Inflammatory macrophage treated with lipopolysaccharide for 4 hours (primary cell): ENCODE results near the gene CAPN15.
A peak's percentile ranks its signal among the peaks of the same experiment; 100 is the strongest.

ENCODE experiments used
- DNase-seq: peaks from one replicate; pipeline ENCODE4 v3.0.0-alpha.2; 2020

CAPN15 gene

DNA sequence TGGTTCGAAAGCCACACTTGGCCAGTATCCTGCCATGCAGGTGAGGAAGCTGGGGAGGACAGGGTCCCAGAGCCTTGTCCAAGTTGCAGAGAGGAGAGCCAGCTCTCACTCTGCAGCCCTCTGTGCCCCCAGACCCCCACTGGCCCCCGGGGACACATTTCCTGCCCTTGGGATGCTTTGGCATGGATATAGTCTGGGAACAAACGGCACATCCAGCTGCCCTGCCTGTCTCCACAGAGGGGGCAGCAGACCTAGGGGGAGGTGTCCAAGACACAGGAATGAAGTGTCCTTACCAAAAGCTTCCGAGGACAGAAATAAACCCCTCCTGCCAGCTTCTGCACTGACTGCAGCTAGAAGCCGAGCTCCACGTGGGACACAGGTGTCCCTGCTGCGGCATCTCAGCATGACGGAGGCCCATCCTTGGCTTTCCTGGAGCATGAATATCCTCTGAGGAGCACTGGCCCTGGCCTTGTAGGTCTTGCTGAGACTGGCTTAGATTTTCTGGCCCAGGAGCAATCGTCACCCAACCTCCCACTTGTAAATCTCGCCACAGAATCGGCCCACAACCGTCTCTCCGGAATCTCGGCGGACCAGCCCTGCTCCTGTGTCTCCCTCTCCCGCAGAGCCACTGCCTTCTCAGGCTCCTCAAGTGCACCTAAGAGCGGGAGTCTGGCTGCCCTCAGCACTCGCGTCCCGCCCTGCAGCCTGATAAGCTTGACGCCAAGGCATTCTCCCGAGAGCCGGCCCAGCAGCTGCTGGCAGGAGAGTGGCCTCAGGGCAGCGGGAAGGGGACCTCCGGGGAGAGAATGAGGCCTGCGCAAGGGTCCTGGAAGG lies 1.1 kb upstream of the CAPN15 start:
- no peak for DNase-seq

DNA sequence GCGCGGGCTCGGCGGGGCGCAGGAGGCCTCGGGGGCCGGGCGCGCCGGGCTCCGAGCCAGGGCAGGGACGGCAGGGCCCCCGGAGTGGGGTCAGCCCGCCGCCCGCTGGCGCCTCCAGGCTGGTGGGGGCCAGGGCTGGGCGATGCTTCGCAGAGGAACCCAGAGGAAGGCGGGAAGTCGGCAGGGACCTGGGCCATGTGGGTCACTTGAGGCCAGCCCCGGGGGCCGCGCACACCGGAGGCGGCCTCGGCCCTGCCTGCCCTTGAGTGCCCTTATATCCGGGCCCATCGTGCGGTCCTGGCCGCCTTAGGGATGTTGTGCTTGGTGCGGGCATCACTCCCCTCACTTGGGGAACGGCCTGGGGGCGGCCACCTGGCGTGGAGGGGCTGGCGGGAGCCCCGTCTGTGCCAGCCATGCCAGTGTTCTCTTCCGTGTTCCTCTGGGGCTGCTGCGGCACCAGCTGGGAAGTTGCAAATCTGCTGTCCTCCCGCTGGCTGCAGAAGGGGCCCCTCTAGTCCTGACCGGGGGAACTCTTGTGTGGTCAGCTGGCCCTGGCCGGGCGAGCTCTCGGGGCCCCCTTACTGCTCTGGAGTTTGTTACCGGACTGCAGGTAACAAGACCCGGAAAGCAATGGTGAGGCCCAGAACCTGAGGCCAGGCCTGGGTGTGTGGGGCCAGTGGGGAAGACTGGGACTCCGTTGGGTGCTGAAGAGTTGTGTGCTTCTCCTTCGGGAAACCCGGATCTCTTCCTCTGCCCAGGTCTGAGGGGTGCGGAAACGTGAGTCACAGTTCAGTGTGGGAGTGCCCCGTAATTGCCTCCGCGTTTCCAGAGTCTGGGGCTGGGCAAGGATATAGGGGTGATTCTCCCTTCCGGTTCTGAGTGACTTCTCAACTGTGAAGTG lies 849 bp downstream of the CAPN15 start:
- peak; percentile 60 for DNase-seq

- DNase-seq = peak; percentile 7
These were observed 1.6 kb downstream of the CAPN15 start for GRCh38 chr16:529012-529575.

- no peak for DNase-seq
These were observed 2.8 kb downstream of the CAPN15 start for GRCh38 chr16:530111-530817.

DNA sequence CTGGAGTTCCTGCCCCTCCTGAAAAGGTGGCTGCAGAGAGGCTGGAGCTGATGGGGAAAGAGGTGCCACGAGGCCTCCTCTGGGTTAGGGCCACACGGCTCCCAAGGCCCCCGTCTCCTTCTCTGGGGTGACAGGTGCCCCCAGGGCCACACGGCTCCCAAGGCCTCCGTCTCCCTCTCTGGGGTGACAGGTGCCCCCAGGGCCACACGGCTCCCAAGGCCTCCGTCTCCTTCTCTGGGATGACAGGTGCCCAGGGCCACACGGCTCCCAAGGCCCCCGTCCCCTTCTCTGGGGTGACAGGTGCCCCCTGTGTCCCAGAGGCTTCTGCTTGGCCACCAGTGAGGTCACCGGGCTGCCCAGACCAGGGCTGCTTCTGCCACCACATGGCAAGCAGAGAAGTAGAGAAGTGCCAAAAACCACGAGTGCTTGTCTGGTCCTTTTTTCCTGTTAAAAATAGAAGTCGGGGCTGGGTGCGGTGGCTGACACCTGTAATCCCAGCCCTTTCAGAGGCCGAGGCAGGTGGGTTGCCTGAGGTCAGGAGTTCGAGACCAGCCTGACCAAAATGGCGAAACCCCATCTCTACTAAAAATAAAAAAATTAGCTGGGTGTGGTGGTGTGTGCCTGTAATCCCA lies 4.1 kb downstream of the CAPN15 start:
- DNase-seq = no peak

DNA sequence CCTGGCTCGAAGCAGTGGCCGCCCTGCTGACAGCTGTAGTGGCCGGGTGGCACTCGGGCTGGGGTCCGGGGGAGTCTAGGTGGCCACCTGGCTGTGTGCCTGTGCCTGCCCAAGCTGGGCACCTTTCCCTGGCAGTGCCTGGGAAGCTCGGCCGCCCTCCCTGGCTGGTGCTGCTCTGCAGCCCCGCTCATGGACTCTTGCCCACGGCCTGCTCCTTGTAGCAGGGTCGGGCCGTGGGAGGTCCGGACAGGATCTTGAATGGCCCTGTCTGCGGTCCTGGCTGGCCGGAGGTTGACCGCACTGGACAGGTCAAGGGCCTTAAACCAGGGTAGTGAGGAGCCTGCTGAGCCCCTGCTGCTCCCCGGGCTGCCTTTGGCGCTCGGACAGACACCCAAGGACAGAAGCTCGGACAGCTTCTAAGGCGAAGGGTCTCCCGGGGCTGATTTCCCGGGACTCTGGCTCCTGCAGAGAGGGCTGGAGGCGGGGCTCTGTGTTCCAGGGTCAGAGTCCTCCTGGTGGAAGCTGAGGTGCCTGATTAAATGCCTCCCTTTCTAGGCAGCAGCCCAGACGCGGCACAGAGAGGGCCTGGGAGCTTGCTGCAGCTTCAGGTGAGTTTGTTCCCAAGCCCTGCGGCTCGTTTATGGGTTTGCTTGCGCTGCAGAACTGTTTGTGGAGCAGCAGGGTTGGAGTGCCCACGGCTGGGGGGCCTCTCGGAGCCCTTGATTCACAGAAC lies 6.0 kb downstream of the CAPN15 start:
- DNase-seq = no peak

- DNase-seq = no peak
These were observed 6.6 kb downstream of the CAPN15 start for GRCh38 chr16:534135-534534.

DNA sequence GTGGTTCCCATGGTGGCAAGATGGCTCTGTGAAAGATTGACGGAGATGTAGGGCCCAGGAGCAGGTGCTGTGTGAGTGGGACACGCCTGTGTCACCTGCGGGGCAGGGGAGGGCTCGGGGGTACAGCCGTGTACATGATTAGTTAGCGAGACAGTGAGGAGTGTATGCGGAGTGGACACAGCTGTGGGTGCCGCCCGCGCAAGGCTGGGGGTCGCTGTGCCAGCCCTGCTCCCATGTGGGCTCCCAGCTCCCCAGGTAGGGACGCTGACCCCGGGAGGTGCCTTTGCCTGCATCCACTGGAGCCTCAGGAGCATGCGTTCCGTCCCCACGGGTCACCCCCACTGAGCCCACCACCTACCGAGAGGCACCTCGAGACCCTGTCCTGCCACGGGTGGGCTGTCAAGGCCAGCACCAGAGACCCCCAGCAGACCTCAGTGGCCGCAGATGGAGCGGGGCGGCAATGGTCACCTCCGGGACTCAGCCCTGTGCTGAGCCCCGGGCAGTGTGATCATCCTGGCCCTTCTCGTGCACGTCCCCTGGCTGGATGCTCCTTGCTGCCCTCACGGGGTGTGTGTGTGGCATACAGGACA lies 7.4 kb downstream of the CAPN15 start:
- no peak for DNase-seq

DNA sequence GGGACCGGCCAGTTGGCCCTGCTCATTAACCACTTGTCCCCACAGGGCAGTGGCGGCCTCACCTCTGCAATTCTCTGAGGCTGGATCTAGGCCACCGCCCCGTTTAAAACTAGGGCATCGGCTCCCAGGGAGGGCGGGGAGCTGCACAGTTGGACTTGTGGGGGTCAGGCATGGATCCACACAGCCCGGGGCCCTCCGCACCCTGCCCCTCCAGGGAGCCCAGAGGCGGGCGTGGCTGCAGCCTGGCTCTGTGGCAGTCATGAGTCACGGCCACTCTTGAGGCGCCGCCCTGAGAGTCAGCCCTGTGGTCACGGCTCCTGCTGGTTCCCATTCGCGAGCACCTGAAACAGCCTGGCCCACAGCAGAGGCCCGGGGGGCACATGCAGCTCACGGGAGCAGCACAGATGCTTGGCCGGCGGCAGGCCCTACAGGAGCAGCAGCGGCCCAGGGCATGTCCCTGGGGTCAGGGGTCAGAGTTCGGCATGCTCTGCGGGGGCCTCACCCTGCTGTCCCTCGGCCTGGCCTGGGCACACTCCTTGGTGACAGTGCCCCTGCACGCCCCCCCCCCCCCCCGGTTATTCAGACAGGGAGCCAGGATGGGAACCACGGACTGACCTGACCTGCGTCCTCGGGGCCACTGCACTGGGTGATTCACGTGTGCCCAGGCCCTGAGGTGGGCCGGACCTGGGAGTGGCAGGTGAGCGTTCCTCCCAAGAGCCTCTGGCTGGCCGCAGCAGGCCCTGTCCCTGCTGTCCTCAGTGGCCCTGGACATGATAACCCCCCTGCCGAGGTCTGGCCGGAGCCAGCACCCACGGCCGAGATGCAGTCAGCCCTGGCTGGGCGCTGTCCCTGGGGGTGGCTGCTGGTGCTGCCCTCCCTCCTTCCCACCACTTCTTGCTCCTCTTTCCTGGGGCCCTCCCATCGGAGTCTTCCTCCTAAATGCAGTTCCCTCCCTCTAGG lies 8.2 kb downstream of the CAPN15 start:
- DNase-seq = peak; percentile 44

DNA sequence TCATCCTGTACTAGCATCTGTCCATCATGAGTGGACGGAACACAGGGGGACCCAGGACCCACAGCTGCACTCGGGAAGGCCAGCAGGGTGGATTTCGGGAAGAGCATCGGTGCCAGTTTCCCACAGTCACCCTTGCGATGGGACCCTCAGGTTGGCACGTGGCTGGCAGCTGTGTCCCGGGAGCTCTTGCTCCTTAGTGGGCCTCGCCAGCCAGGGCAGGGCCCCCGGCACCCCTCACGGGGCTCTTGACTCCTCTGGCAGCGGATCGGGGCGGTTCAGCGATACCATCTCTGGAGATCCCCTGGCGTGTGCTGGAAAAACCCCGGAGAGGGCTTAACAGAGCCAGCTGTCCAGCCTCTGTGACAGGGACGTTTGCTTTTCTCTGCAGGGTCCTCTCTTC lies 9.2 kb downstream of the CAPN15 start:
- DNase-seq = no peak

DNA sequence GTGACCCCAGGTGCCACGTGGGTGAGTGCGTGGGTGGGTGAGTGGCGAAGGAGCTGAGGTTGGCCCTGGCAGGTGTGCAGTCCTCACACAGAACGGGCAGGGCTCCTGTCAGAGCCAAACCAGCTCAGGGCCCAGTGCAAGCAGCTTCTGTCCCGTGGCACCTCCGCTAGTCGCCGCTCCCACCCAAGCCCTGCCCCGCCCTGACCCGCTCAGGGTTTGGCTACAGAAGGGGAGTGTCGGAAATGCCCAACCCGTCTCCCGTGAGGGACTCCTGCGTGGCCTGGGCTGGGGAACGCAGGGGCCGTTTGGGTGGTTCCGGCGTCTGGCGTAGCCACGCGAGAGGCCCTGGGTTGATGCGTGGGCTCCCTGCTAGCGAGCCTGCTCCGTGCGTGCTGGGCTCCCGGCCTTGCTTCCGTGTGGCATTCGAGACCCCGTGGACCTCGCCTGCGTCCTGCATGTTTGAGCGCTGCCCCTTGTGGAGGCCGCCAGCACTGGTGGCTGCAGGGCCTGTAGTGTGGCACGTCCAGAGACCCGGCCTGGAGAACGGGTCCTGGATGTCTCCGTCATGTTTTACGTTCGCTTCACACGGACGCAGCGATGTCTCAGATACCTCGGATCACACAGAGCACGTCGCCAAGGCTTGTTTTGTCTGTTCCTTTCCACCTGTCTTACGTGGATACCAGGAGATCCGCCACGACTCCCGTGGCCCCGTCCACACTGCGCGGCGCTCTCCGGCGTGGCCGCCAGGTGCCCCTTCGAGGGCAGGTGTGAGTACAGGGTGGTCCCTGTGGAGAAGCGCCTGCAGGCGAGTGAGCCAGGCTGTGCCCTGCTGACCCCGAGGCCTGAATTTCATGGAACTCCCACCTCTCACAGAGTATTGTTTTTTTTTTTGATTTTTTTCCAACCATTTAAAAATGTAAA lies 10.2 kb downstream of the CAPN15 start:
- DNase-seq = no peak

DNA sequence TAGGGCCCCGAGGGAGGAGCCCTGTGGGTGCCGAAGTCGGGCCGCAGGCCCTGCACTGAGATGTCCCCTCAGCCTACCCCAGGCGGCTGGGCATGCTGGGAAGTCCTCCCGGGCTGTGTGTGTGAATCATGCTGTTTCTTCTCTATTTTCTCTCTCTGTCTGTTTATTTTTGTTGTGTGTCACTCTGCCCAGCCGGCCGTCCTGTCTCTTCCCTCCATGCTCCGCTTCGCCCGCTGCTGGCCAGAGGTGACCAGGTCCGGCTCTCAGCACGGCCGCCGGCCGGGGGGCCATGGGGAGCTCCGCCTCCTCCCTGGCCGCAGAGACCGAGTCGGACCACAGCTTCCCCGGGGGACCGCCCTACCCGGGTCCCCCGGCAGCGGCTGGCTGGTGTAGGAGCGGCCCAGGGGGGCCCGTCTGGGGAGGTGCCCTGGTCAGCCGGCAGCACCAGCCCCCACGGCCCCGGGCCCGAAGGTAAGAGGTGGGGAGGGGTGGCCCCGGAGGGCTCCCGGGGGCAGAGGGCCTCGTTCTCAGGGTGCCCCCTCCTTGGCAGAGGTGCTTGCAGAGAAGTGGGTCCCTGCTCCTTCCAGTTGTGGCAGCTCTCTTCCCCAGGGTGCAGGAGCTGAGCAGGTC lies 12.5 kb downstream of the CAPN15 start:
- no peak for DNase-seq

- DNase-seq = no peak
These were observed 13.3 kb downstream of the CAPN15 start for GRCh38 chr16:540645-541340.

- DNase-seq = no peak
These were observed 16.0 kb downstream of the CAPN15 start for GRCh38 chr16:543301-544164.

GRCh38 chr16:544517-544916 lies 17.0 kb downstream of the CAPN15 start:
- DNase-seq = no peak

- DNase-seq = peak; percentile 63
These were observed 19.6 kb downstream of the CAPN15 start for GRCh38 chr16:546909-547770.
